Measurements from ENCODE around the gene APCDD1.

The APCDD1 gene

DNA sequence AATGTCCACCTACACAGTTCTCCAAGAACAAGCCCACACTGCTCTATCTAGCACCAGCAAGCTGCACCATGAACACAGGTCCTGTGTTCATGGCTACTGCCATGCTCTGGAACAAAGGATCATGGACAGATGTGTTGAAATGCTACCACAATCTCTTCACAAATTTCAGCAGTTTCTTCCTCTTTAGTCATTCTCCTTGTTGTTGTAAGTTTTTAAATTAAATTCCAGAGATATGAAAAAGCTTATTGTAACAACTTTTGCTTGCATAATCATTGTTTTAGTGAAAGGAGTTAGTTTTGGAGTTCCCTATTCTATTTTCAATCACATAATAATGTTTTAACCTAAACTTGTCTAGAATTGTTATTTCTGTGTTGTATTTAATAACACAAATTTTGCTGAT is 54.2 kb downstream of the APCDD1 start:
- H3K4me3 ChIP-seq (ENCODE audit: low read depth, low read length) = no peak overlapping the region
- H3K27me3 ChIP-seq (ENCODE audit: control insufficient read depth, insufficient read depth, low read length) = no peaks in the 10 kb centered on the region
- no peaks in the 10 kb centered on the region for H3K79me2 ChIP-seq
- H3K36me3 ChIP-seq (ENCODE audit: control insufficient read depth, insufficient read depth, low read length) = no peaks in the 10 kb centered on the region
- H3K27ac ChIP-seq = no peak overlapping the region
- no peak overlapping the region for H2AFZ ChIP-seq
- TF ChIP-seq, protein P1, sequence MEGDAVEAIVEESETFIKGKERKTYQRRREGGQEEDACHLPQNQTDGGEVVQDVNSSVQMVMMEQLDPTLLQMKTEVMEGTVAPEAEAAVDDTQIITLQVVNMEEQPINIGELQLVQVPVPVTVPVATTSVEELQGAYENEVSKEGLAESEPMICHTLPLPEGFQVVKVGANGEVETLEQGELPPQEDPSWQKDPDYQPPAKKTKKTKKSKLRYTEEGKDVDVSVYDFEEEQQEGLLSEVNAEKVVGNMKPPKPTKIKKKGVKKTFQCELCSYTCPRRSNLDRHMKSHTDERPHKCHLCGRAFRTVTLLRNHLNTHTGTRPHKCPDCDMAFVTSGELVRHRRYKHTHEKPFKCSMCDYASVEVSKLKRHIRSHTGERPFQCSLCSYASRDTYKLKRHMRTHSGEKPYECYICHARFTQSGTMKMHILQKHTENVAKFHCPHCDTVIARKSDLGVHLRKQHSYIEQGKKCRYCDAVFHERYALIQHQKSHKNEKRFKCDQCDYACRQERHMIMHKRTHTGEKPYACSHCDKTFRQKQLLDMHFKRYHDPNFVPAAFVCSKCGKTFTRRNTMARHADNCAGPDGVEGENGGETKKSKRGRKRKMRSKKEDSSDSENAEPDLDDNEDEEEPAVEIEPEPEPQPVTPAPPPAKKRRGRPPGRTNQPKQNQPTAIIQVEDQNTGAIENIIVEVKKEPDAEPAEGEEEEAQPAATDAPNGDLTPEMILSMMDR (IDR thresholded peaks at IDR 0.05) = no peak
- no peaks in the 10 kb centered on the region for H3K9me3 ChIP-seq (ENCODE audit: control insufficient read depth, low read length)
- H3K4me2 ChIP-seq (ENCODE audit: low read length) = no peak overlapping the region
- no peaks in the 10 kb centered on the region for H3K4me1 ChIP-seq
- no peak overlapping the region for H3K9ac ChIP-seq

DNA sequence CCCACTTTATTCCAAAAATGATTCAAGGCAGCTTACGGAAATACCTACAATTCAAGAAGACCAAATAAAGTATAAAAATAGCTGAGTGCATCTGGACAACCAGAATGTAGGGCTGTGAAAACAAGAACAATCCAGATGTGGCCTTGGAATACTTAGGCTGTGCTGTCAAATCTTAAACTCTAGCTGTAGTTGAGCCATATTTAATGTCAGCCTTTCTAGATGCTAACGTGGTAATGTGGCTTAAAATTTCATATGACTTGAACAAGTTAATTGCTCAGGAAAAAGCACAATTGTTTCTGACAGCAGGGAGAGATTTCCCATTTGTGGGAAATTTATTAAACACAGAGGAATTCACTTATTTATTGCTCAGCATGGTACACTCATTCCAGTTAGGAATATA is 56.8 kb downstream of the APCDD1 start:
- Histone ChIP-seq H2AFZ (no peak overlapping the region), H3K4me3 (ENCODE audit: low read depth, low read length) (no peak overlapping the region), H3K9me3 (ENCODE audit: control insufficient read depth, low read length) (no peaks in the 10 kb centered on the region), H3K79me2 (no peaks in the 10 kb centered on the region), H3K4me2 (ENCODE audit: low read length) (no peak overlapping the region), H3K27ac (no peak overlapping the region), H3K27me3 (ENCODE audit: control insufficient read depth, insufficient read depth, low read length) (no peaks in the 10 kb centered on the region), H3K36me3 (ENCODE audit: control insufficient read depth, insufficient read depth, low read length) (no peaks in the 10 kb centered on the region), H3K9ac (no peak overlapping the region), H3K4me1 (no peaks in the 10 kb centered on the region)
- TF ChIP-seq, protein P1 (IDR thresholded peaks at IDR 0.05) = no peak

DNA sequence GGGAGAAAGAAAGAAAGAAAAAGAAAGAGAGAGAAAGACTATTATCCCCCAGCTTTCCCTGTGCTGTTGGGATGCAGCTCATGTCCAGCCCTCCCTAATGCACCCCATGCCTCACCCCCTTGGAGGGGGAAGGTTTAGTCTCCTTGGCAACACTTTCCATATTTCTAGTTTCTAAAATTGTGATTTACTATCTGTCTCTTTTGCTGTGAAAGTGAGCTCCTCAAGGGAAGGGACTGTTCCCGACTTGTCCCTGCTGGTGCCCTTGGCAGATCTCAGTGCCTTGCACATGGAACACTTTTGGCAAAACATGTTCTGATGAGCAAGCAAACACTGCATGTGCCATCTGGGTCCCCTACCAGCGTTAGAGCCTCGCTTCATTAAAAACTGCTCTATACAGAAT is 59.6 kb downstream of the APCDD1 start:
- no peaks in the 10 kb centered on the region for H3K79me2 ChIP-seq
- H3K27ac ChIP-seq = no peak overlapping the region
- no peak overlapping the region for H3K4me3 ChIP-seq (ENCODE audit: low read depth, low read length)
- H3K9ac ChIP-seq = no peak overlapping the region
- H3K36me3 ChIP-seq (ENCODE audit: control insufficient read depth, insufficient read depth, low read length) = no peaks in the 10 kb centered on the region
- H3K4me2 ChIP-seq (ENCODE audit: low read length) = no peak overlapping the region
- H3K9me3 ChIP-seq (ENCODE audit: control insufficient read depth, low read length) = no peaks in the 10 kb centered on the region
- TF ChIP-seq, protein P1 (IDR thresholded peaks at IDR 0.05) = no peak
- no peaks in the 10 kb centered on the region for H3K4me1 ChIP-seq
- no peaks in the 10 kb centered on the region for H3K27me3 ChIP-seq (ENCODE audit: control insufficient read depth, insufficient read depth, low read length)
- no peak overlapping the region for H2AFZ ChIP-seq

DNA sequence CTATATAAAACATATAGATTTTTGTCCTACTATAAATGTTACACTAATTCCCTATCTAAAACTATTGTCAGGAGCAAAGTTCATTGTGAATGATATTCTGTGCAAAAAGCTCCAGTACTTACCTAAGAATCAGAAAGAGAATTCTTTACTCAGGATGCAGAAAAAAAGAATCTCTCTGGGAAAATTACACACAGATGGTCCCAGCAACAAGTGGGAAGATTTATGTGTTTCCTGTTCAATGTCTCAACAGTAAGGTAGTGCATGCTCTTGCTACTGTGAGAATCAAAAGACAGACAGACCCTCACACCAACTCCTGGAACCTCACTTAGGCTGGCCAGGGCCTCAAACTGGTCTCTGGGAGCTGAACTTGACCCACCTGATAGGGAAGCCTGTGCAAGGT is 60.2 kb downstream of the APCDD1 start:
- H3K4me1 ChIP-seq = no peaks in the 10 kb centered on the region
- no peak overlapping the region for H3K4me3 ChIP-seq (ENCODE audit: low read depth, low read length)
- no peaks in the 10 kb centered on the region for H3K27me3 ChIP-seq (ENCODE audit: control insufficient read depth, insufficient read depth, low read length)
- no peak overlapping the region for H3K27ac ChIP-seq
- no peak overlapping the region for H3K4me2 ChIP-seq (ENCODE audit: low read length)
- H3K79me2 ChIP-seq = no peaks in the 10 kb centered on the region
- H2AFZ ChIP-seq = no peak overlapping the region
- TF ChIP-seq, protein P1 (IDR thresholded peaks at IDR 0.05) = no peak
- no peak overlapping the region for H3K9ac ChIP-seq
- no peaks in the 10 kb centered on the region for H3K9me3 ChIP-seq (ENCODE audit: control insufficient read depth, low read length)
- H3K36me3 ChIP-seq (ENCODE audit: control insufficient read depth, insufficient read depth, low read length) = no peaks in the 10 kb centered on the region

DNA sequence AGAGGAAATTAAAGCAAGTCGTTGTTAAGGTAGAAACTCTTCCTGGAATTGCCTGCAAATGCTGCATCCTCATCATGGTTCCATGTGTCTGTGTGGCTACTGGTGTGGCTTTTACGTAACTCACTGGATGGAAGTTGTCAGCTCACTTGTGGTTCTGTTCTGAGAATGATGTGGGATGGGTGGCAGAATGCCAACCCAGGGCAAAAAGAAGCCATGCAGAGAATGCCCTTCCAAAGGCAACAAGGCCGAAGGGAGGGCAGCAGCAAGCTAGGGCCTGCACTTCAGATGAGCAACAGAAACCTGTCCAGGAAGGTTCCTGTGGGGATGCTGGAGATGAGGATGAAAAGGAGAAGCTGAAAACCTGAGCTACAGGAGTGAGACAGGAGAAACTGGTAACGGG is 61.0 kb downstream of the APCDD1 start:
- TF ChIP-seq, protein P1 (IDR thresholded peaks at IDR 0.05) = no peak
- Histone ChIP-seq H3K9me3 (ENCODE audit: control insufficient read depth, low read length) (no peaks in the 10 kb centered on the region), H3K9ac (no peak overlapping the region), H3K4me2 (ENCODE audit: low read length) (no peak overlapping the region), H3K79me2 (no peaks in the 10 kb centered on the region), H3K4me1 (no peaks in the 10 kb centered on the region), H3K4me3 (ENCODE audit: low read depth, low read length) (no peak overlapping the region), H3K27ac (no peak overlapping the region), H3K36me3 (ENCODE audit: control insufficient read depth, insufficient read depth, low read length) (no peaks in the 10 kb centered on the region), H2AFZ (no peak overlapping the region), H3K27me3 (ENCODE audit: control insufficient read depth, insufficient read depth, low read length) (no peaks in the 10 kb centered on the region)
